Neural cell (in vitro differentiated cells): ENCODE data around the gene RUBCN.

Source experiments
- CTCF ChIP-seq: fragments of 450-650 bp; IDR thresholded peaks from 2 replicates; pipeline ENCODE4 v1.5.1; 2014; ENCODE audit warnings: antibody characterized with exemption, mild to moderate bottlenecking, moderate library complexity; ENCODE audit not compliant: poor library complexity, severe bottlenecking
- EP300 ChIP-seq: fragments of 450-650 bp; conservative IDR thresholded peaks from 2 replicates; pipeline ENCODE4 v1.6.1; 2014; ENCODE audit warnings: antibody characterized with exemption, mild to moderate bottlenecking, moderate library complexity; ENCODE audit not compliant: poor library complexity, severe bottlenecking
- EZH2 ChIP-seq: fragments of 200-600, 300-800 bp; shearing (Covaris generic), sonication (generic); IDR thresholded peaks from 2 replicates; pipeline ENCODE4 v1.6.1; 2014; ENCODE audit warnings: antibody characterized with exemption, low read length, borderline replicate concordance, mild to moderate bottlenecking; ENCODE audit not compliant: insufficient read depth, poor library complexity, severe bottlenecking
- MXI1 ChIP-seq: fragments of 450-650 bp; conservative IDR thresholded peaks from 2 replicates; pipeline ENCODE4 v1.6.1; 2014; ENCODE audit warnings: antibody characterized with exemption, mild to moderate bottlenecking; ENCODE audit not compliant: poor library complexity, severe bottlenecking
- POLR2AphosphoS5 ChIP-seq: IDR thresholded peaks from 2 replicates; pipeline ENCODE4 v1.6.1; 2012
- RAD21 ChIP-seq: fragments of 450-650 bp; conservative IDR thresholded peaks from 2 replicates; pipeline ENCODE4 v1.6.1; 2014; ENCODE audit warnings: antibody characterized with exemption, mild to moderate bottlenecking, moderate library complexity
- REST ChIP-seq: IDR thresholded peaks from 2 replicates; pipeline ENCODE4 v1.6.1; 2012; ENCODE audit warnings: borderline replicate concordance
- SMC3 ChIP-seq: fragments of 450-650 bp; conservative IDR thresholded peaks from 2 replicates; pipeline ENCODE4 v1.6.1; 2014; ENCODE audit warnings: antibody characterized with exemption, mild to moderate bottlenecking, moderate library complexity; ENCODE audit not compliant: poor library complexity
- TAF1 ChIP-seq: IDR thresholded peaks from 2 replicates; pipeline ENCODE4 v1.6.1; 2012; ENCODE audit warnings: low read depth

DNA sequence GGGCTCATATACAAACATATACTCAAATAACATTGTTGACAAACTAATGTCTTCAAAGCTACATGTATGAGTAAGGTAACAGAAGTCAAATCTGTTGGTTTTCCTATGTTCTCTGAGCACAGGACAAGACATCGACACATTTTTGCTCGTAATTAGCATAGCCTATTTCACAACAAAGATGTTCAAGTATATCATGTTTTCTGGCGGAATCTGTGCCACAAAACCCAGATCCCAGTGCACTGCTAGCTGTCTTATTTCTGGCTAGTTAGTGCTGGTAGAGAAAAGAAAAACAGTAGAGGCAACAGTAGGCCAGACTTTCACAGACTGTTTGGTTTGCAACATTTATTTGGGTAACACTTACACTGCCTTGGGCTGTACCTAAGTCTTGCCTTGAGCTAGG, 51.2 kb downstream of the RUBCN start:
- TF ChIP-seq CTCF (no peak), EZH2 (no peak), POLR2AphosphoS5 (no peak), TAF1 (no peak), REST (no peak), MXI1 (no peak), SMC3 (no peak), EP300 (no peak), RAD21 (no peak)
